IMR-90 (cell line): Measurements from ENCODE around the gene CST7. TPM values are rescaled to one million over a fixed set of nuclear protein-coding genes. Genes with fewer than 3 reads are reported as not detected.

ENCODE experiments used
- microRNA-seq, 2 experiments: library from miRNA; stranded (forward) in 1 of 2; unstranded in 1 of 2; fragments of 10-50 nt in 1 of 2; fragments of <30 nt in 1 of 2; gene quantifications in 1 of 2; microRNA quantifications in 1 of 2; one replicate each; pipeline versions ENCODE3 to v1.1.0; 2013 to 2020; ENCODE audit not compliant: insufficient read depth in 1 of 2, insufficient read length in 1 of 2, unreplicated experiment in 1 of 2
- polyA plus RNA-seq, 3 experiments: library from polyadenylated mRNA; depleted of rRNA; stranded (reverse); fragments of >200 nt; gene quantifications; 2 replicates each; pipeline ENCODE4 v1.2.3, GENCODE V29; 2012; ENCODE audit warnings: low replicate concordance in 1 of 3
- small RNA-seq, 5 experiments: library from RNA; depleted of rRNA; stranded (forward); fragments of <200 nt; gene quantifications; one replicate each; pipeline ENCODE3, GENCODE V24; 2012
- total RNA-seq: library from RNA; depleted of rRNA; stranded (reverse); fragments of >200 nt; gene quantifications from 2 replicates; pipeline ENCODE4 v1.2.3, GENCODE V29; 2012; rRNA removed

The CST7 gene
- total and polyA plus RNA-seq, 2 of the 4 experiments (the other 2 are of a cell fraction), result not detected

Small RNA genes within 50 kb of the gene (microRNA-seq; reads per million reads assigned to microRNA genes)
- not detected for gene RNU6-1257P (ENCODE audit: insufficient read depth, insufficient read length)

Small RNA genes within 50 kb of the gene (small RNA-seq; reads per million reads assigned to genes)
- 0 reads per million in 5 experiments for gene RNU6-1257P

Other genes with a start within 250 kb of the CST7 start
- 67.2 TPM in 2 replicates for gene APMAP, start 43.5 kb downstream of the CST7 start, total RNA-seq
- gene APMAP, start 43.5 kb downstream of the CST7 start, polyA plus RNA-seq (2012; rRNA removed), result 86.4 and 88.8 TPM in 2 replicates
- 0.56 and 0.72 TPM in 2 replicates for gene ACSS1, start 108.9 kb downstream of the CST7 start, total RNA-seq
- gene ACSS1, start 108.9 kb downstream of the CST7 start, polyA plus RNA-seq (2012; rRNA removed), result 1.0 and 1.2 TPM in 2 replicates
- gene VSX1, start 132.9 kb downstream of the CST7 start, total RNA-seq, result not detected in 2 replicates
- not detected in 2 replicates for gene VSX1, start 132.9 kb downstream of the CST7 start, polyA plus RNA-seq (2012; rRNA removed)
- gene ENTPD6, start 246.4 kb downstream of the CST7 start, total RNA-seq, result 53.6 and 61.1 TPM in 2 replicates
- gene ENTPD6, start 246.4 kb downstream of the CST7 start, polyA plus RNA-seq (2012; rRNA removed), result 98.4 and 98.6 TPM in 2 replicates